Astrocyte (in vitro differentiated cells and primary cell): Measurements from ENCODE around the gene SLC25A41. TPM values are rescaled to one million over a fixed set of nuclear protein-coding genes. Genes with fewer than 3 reads are reported as not detected.

Experiments
- DNase-seq: peaks from one replicate; pipeline ENCODE4 v3.0.0-alpha.2; 2010; ENCODE audit warnings: low read depth
- FAIRE-seq: peaks from 2 replicates; lab custom pipeline; 2011; peaks lifted over from hg19 to GRCh38; lab: Jason Lieb, UNC
- H2AFZ ChIP-seq: 2 replicates; pipeline ENCODE4 v1.6.0; 2012; ENCODE audit warnings: low read depth, low read length, inconsistent platforms
- H3K27ac ChIP-seq: 2 replicates; pipeline ENCODE4 v1.5.1; 2011; ENCODE audit warnings: low read depth, low read length, inconsistent platforms
- H3K27me3 ChIP-seq: 2 replicates; pipeline ENCODE4 v1.6.0; 2011; ENCODE audit warnings: low read length, inconsistent platforms; ENCODE audit not compliant: insufficient read depth
- H3K36me3 ChIP-seq: 2 replicates; pipeline ENCODE4 v1.5.1; 2011; ENCODE audit warnings: low read length, inconsistent platforms; ENCODE audit not compliant: insufficient read depth
- H3K4me1 ChIP-seq: 2 replicates; pipeline ENCODE4 v1.5.1; 2011; ENCODE audit warnings: low read length, inconsistent platforms; ENCODE audit not compliant: insufficient read depth
- H3K4me2 ChIP-seq: 2 replicates; pipeline ENCODE4 v1.6.0; 2012; ENCODE audit warnings: low read length, inconsistent platforms
- H3K4me3 ChIP-seq: 2 replicates; pipeline ENCODE4 v1.5.1; 2011; ENCODE audit warnings: low read depth, mild to moderate bottlenecking, low read length, inconsistent platforms; ENCODE audit not compliant: insufficient read depth
- H3K79me2 ChIP-seq: 2 replicates; pipeline ENCODE4 v1.6.0; 2012; ENCODE audit warnings: mild to moderate bottlenecking, low read length, inconsistent platforms; ENCODE audit not compliant: insufficient read depth
- H3K9ac ChIP-seq: 2 replicates; pipeline ENCODE4 v1.6.0; 2012; ENCODE audit warnings: mild to moderate bottlenecking, low read length, inconsistent platforms
- H3K9me3 ChIP-seq: 2 replicates; pipeline ENCODE4 v1.5.1; 2012; ENCODE audit warnings: low read depth, mild to moderate bottlenecking, low read length, inconsistent platforms; ENCODE audit not compliant: insufficient read depth
- H4K20me1 ChIP-seq: 2 replicates; pipeline ENCODE4 v1.6.0; 2012; ENCODE audit warnings: low read length, inconsistent platforms; ENCODE audit not compliant: insufficient read depth
- H3K27ac Mint-ChIP-seq: one replicate; pipeline ENCODE4 v1.8.0; 2021; ENCODE audit warnings: mild to moderate bottlenecking, mixed read lengths; ENCODE audit not compliant: unreplicated experiment
- H3K27me3 Mint-ChIP-seq: one replicate; pipeline ENCODE4 v1.8.0; 2021; ENCODE audit warnings: low read depth, mixed read lengths; ENCODE audit not compliant: unreplicated experiment
- H3K36me3 Mint-ChIP-seq: one replicate; pipeline ENCODE4 v1.8.0; 2021; ENCODE audit warnings: low read depth, mixed read lengths; ENCODE audit not compliant: unreplicated experiment
- H3K4me1 Mint-ChIP-seq: one replicate; pipeline ENCODE4 v1.8.0; 2021; ENCODE audit warnings: low read depth, mixed read lengths; ENCODE audit not compliant: unreplicated experiment
- H3K4me3 Mint-ChIP-seq: one replicate; pipeline ENCODE4 v1.8.0; 2021; ENCODE audit warnings: mild to moderate bottlenecking, moderate library complexity, mixed read lengths; ENCODE audit not compliant: unreplicated experiment
- H3K9me3 Mint-ChIP-seq: one replicate; pipeline ENCODE4 v1.8.0; 2021; ENCODE audit warnings: mild to moderate bottlenecking, mixed read lengths; ENCODE audit not compliant: unreplicated experiment
- CTCF ChIP-seq: IDR thresholded peaks from 2 replicates; pipeline ENCODE4 v1.5.1; 2011; ENCODE audit warnings: low read depth, mild to moderate bottlenecking, inconsistent platforms, low read length, moderate library complexity; ENCODE audit not compliant: insufficient read depth
- EZH2 ChIP-seq: IDR thresholded peaks from 2 replicates; pipeline ENCODE4 v1.6.1; 2012; ENCODE audit warnings: mild to moderate bottlenecking, low read length, inconsistent platforms; ENCODE audit not compliant: insufficient read depth
- total RNA-seq: library from RNA; stranded (reverse); gene quantifications from 2 replicates; pipeline ENCODE4 v1.2.1, GENCODE V29; 2021

Gene SLC25A41
- total RNA-seq, 1 donor from 2014 or later: 0.75 TPM

- Histone ChIP-seq H3K79me2 (peaks cover 20% of the 10 kb centered on the region), H3K27ac (no peak overlapping the region), H2AFZ (no peak overlapping the region), H4K20me1 (peaks cover 20% of the 10 kb centered on the region), H3K4me2 (no peak overlapping the region), H3K9ac (no peak overlapping the region), H3K36me3 (peaks cover 5% of the 10 kb centered on the region), H3K27me3 (no peaks in the 10 kb centered on the region), H3K4me1 (peaks cover 11% of the 10 kb centered on the region), H3K4me3 (no peak overlapping the region), H3K9me3 (peaks cover 4% of the 10 kb centered on the region)
- Mint-ChIP-seq H3K27ac (no peak overlapping the region), H3K4me1 (peaks cover 7% of the 10 kb centered on the region), H3K9me3 (peaks cover 5% of the 10 kb centered on the region), H3K36me3 (no peaks in the 10 kb centered on the region), H3K27me3 (no peaks in the 10 kb centered on the region), H3K4me3 (no peak overlapping the region)
- no peak for FAIRE-seq
- DNase-seq: no peak
- TF ChIP-seq EZH2 (no peak), CTCF (no peak)
Observed at GRCh38 chr19:6427131-6427530, 6.4 kb downstream of the SLC25A41 start.

GRCh38 chr19:6425732-6426620, 7.6 kb downstream of the SLC25A41 start:
- Histone ChIP-seq H3K4me2 (peak overlapping the region; percentile 1), H3K27me3 (no peaks in the 10 kb centered on the region), H3K4me3 (no peak overlapping the region), H3K4me1 (peaks cover 11% of the 10 kb centered on the region), H3K27ac (peak overlapping the region; percentile 51), H3K79me2 (peaks cover 32% of the 10 kb centered on the region), H4K20me1 (peaks cover 31% of the 10 kb centered on the region), H3K36me3 (peaks cover 11% of the 10 kb centered on the region), H3K9me3 (peaks cover 4% of the 10 kb centered on the region), H3K9ac (no peak overlapping the region), H2AFZ (peak overlapping the region; percentile 75)
- H3K4me3 Mint-ChIP-seq: peak overlapping the region; percentile 47
- H3K27ac Mint-ChIP-seq: peak overlapping the region; percentile 59
- H3K4me1 Mint-ChIP-seq: peaks cover 10% of the 10 kb centered on the region
- DNase-seq: no peak
- TF ChIP-seq CTCF: no peak
- TF ChIP-seq EZH2: no peak
- no peak for FAIRE-seq
- no peaks in the 10 kb centered on the region for H3K27me3 Mint-ChIP-seq
- no peaks in the 10 kb centered on the region for H3K36me3 Mint-ChIP-seq
- H3K9me3 Mint-ChIP-seq: peaks cover 3% of the 10 kb centered on the region
